GM10847 (cell line): ENCODE measurements around the gene CHST11.

Experiments used
- POLR2A ChIP-seq: IDR thresholded peaks from 2 replicates; pipeline ENCODE4 v1.6.1; 2011; ENCODE audit not compliant: insufficient read length; ENCODE audit errors: extremely low read depth

CHST11 gene

GRCh38 chr12:104565606-104566243, 109.0 kb downstream of the CHST11 start:
- no peak for TF ChIP-seq POLR2A

- TF ChIP-seq POLR2A = no peak
Measured at GRCh38 chr12:104566244-104566993, 109.7 kb downstream of the CHST11 start.

- TF ChIP-seq POLR2A = no peak
Measured at GRCh38 chr12:104567832-104568486, 111.2 kb downstream of the CHST11 start.

GRCh38 chr12:104568487-104568868, 111.7 kb downstream of the CHST11 start:
- TF ChIP-seq POLR2A = no peak

GRCh38 chr12:104568935-104569334, 112.2 kb downstream of the CHST11 start:
- no peak for TF ChIP-seq POLR2A

- no peak for TF ChIP-seq POLR2A
Measured at GRCh38 chr12:104569346-104570173, 112.8 kb downstream of the CHST11 start.

- TF ChIP-seq POLR2A = no peak
Measured at GRCh38 chr12:104570174-104570907, 113.6 kb downstream of the CHST11 start.

GRCh38 chr12:104571328-104571727, 114.6 kb downstream of the CHST11 start:
- TF ChIP-seq POLR2A = no peak

GRCh38 chr12:104575442-104576186, 118.9 kb downstream of the CHST11 start:
- no peak for TF ChIP-seq POLR2A

GRCh38 chr12:104576187-104576778, 119.5 kb downstream of the CHST11 start:
- TF ChIP-seq POLR2A = no peak

GRCh38 chr12:104576980-104577580, 120.3 kb downstream of the CHST11 start:
- TF ChIP-seq POLR2A = no peak

GRCh38 chr12:104577581-104577981, 120.8 kb downstream of the CHST11 start:
- no peak for TF ChIP-seq POLR2A

- TF ChIP-seq POLR2A = no peak
Measured at GRCh38 chr12:104578453-104578852, 121.7 kb downstream of the CHST11 start.

GRCh38 chr12:104579718-104580495, 123.2 kb downstream of the CHST11 start:
- TF ChIP-seq POLR2A = no peak
